GM18870 (cell line): ENCODE results near the gene STK35.
"Not testable (repeated sequence)": the region's sequence is repeated elsewhere in the genome, so short reads cannot be mapped to it uniquely, and the experiment has no call there.

ENCODE experiments used
- ATAC-seq: cut with Tn5 transposase; IDR thresholded peaks from one replicate; pipeline ENCODE4 v1.9.1; 2021; ENCODE audit warnings: moderate library complexity; ENCODE audit not compliant: unreplicated experiment

STK35 gene

DNA sequence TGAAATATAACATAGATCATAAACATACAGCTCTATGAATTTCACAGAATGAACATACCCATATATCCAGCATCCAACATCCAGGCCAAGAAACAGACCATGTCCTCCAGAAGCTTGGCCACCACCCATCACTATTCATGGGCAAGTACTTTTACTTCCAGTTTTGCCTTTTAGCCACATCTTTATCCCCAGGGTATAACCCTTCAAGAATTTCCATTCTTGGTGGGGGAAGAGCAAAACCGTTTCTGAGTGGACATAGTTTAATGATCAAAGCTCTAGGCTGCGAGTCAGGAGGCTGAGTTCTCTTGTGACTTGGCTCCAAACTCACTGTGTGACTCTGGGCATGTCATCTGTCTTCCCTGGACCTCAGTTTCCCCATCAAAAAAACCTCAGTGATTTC, 78.3 kb downstream of the STK35 start:
- ATAC-seq, result no peak

DNA sequence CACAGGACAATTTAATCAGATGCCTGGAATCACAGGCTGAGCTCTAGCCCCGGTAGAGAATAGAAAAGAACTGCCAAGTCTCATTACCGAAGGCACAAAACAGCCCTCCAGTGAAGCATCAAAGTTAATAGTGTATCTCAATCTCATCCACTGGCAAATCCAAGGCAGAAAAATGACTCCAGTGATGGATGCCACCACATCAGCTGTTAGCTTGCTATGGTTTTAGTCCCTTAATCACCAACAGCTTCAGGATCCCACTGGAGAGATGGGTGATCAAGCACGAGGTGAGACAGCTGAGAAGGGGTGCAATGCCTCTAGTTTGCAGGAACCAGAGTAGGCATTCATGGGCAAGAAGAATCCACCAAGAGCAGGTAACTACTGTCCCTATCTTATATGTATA, 81.8 kb downstream of the STK35 start:
- ATAC-seq, result no peak

- not testable (repeated sequence) for ATAC-seq
Measured at GRCh38 chr20:2184933-2185332, 83.3 kb downstream of the STK35 start.

DNA sequence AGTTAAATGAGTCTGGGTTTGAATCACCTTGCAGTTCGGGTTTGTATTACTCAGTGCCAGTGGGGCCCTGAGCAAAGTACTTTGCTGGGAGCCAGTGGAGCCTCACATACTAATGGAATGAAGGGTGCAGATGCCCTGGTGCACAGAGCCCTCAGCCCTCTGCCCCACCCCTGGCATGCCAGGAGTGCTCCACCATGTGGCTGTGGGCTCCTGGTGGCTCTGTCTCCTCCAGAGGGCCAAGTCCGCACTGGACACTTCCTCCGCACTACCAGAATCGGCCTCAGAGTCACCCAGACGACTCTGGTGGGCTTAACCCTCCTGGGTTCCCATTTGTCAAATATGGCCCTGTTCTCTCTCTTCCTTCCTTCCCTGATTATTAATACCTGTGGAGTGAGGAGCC, 94.0 kb downstream of the STK35 start:
- ATAC-seq, result no peak

- no peak for ATAC-seq
Measured at GRCh38 chr20:2197166-2197565, 95.5 kb downstream of the STK35 start.
